Smooth muscle cell (in vitro differentiated cells): ENCODE data around the gene CFHR3. TPM values are rescaled to one million over a fixed set of nuclear protein-coding genes. Genes with fewer than 3 reads are reported as not detected.

Source experiments
- DNase-seq: peaks from one replicate; lab custom pipeline; 2025; ENCODE audit not compliant: unreplicated experiment; lab: John Stamatoyannopoulos, UW
- H2AFZ ChIP-seq: fragments of 200-600 bp; sonication (generic); 2 replicates; pipeline ENCODE4 v1.6.0; 2016; ENCODE audit warnings: antibody characterized with exemption, low read depth, mild to moderate bottlenecking
- H3F3A ChIP-seq: fragments of 200-600 bp; sonication (generic); 2 replicates; pipeline ENCODE4 v1.6.0; 2017; ENCODE audit warnings: antibody characterized with exemption, low read depth
- H3K27ac ChIP-seq: fragments of 200-600 bp; sonication (generic); 2 replicates; pipeline ENCODE4 v1.5.1; 2016; ENCODE audit warnings: low read depth, mild to moderate bottlenecking
- H3K27me3 ChIP-seq: fragments of 200-600 bp; sonication (generic); 2 replicates; pipeline ENCODE4 v1.6.1; 2016; ENCODE audit warnings: low read depth, mild to moderate bottlenecking
- H3K36me3 ChIP-seq: fragments of 200-600 bp; sonication (generic); 2 replicates; pipeline ENCODE4 v1.5.1; 2016; ENCODE audit warnings: low read depth
- H3K4me1 ChIP-seq: fragments of 200-600 bp; sonication (generic); 2 replicates; pipeline ENCODE4 v1.5.1; 2016; ENCODE audit warnings: low read depth
- H3K4me2 ChIP-seq: fragments of 200-600 bp; sonication (generic); 2 replicates; pipeline ENCODE4 v1.6.0; 2016; ENCODE audit warnings: mild to moderate bottlenecking
- H3K4me3 ChIP-seq: fragments of 200-600 bp; sonication (generic); 2 replicates; pipeline ENCODE4 v1.5.1; 2016; ENCODE audit warnings: mild to moderate bottlenecking
- H3K79me2 ChIP-seq: fragments of 200-600 bp; sonication (generic); 2 replicates; pipeline ENCODE4 v1.6.0; 2016; ENCODE audit warnings: low read depth, mild to moderate bottlenecking
- H3K9ac ChIP-seq: fragments of 200-600 bp; sonication (generic); 2 replicates; pipeline ENCODE4 v1.6.0; 2016; ENCODE audit warnings: low read depth
- H3K9me3 ChIP-seq: fragments of 200-600 bp; sonication (generic); replicated peaks from 2 replicates; pipeline ENCODE4 v1.5.1; 2016; ENCODE audit warnings: low read depth
- H4K20me1 ChIP-seq: fragments of 200-600 bp; sonication (generic); 2 replicates; pipeline ENCODE4 v1.6.0; 2016; ENCODE audit warnings: low read depth
- WGBS: methylation state at CpG from one replicate; pipeline ENCODE4 v1.1.7; 2016; ENCODE audit warnings: low lambda C conversion rate; 5-methylcytosine and 5-hydroxymethylcytosine counted together
- polyA plus RNA-seq: library from polyadenylated mRNA; unstranded; fragments of >200 nt; fragmentation: Nextera tagmentation; extraction: Ambion mirVana; gene quantifications from 2 replicates; pipeline ENCODE4 v1.2.1, GENCODE V29; 2016
- total RNA-seq: library from RNA; depleted of rRNA; stranded (reverse); fragments of >200 nt; gene quantifications from 2 replicates; pipeline ENCODE4 v1.2.3, GENCODE V29; 2014
- TF ChIP-seq, protein P1 (sequence below): fragments of 200-600 bp; sonication (generic); IDR thresholded peaks from 2 replicates; pipeline ENCODE4 v1.5.1; 2017; ENCODE audit warnings: borderline replicate concordance, mild to moderate bottlenecking, antibody characterized with exemption; ENCODE audit not compliant: insufficient read depth, poor library complexity, severe bottlenecking

Gene CFHR3
- total RNA-seq (0.18 and 0.72 TPM in 2 replicates), polyA plus RNA-seq (0.34 TPM in 1 of 2 replicates, not detected in the other)

DNA sequence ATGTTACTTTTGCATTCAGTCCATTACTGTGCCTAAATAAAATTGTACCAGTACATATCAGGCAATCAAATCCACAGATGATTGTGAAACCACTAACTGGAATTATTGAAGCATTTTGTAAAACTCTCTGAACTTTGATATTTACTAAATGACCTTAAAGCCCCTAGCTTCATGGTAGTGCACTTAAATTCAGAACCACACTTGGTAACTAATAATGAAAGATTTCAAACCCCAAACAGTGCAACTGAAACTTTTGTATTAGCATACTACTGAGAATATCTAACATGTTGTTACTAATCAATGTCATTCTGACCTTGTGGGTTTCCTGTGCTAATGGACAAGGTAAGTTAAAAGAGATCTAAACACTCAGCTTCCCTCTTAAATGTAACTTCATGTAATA lies at the start of gene CFHR3:
TSS of gene CFHR3 (plus strand) at position 238 of the 400 bp plus-strand sequence. CDS start at position 285, 47 bp downstream.
- H3K79me2 ChIP-seq, result no peaks in the 10 kb centered on the region
- H3K27ac ChIP-seq, result no peak within 1 kb of the TSS
- no peak within 1 kb of the TSS for H3K4me3 ChIP-seq
- no peaks in the 10 kb centered on the region for H3K9me3 ChIP-seq
- H2AFZ ChIP-seq, result no peak within 1 kb of the TSS
- no peaks in the 10 kb centered on the region for H3K36me3 ChIP-seq
- no peak for DNase-seq
- H4K20me1 ChIP-seq, result no peaks in the 10 kb centered on the region
- no peaks in the 10 kb centered on the region for H3K27me3 ChIP-seq
- TF ChIP-seq, protein P1, sequence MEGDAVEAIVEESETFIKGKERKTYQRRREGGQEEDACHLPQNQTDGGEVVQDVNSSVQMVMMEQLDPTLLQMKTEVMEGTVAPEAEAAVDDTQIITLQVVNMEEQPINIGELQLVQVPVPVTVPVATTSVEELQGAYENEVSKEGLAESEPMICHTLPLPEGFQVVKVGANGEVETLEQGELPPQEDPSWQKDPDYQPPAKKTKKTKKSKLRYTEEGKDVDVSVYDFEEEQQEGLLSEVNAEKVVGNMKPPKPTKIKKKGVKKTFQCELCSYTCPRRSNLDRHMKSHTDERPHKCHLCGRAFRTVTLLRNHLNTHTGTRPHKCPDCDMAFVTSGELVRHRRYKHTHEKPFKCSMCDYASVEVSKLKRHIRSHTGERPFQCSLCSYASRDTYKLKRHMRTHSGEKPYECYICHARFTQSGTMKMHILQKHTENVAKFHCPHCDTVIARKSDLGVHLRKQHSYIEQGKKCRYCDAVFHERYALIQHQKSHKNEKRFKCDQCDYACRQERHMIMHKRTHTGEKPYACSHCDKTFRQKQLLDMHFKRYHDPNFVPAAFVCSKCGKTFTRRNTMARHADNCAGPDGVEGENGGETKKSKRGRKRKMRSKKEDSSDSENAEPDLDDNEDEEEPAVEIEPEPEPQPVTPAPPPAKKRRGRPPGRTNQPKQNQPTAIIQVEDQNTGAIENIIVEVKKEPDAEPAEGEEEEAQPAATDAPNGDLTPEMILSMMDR, result no peak
- H3F3A ChIP-seq, result no peaks in the 10 kb centered on the region
- no peak within 1 kb of the TSS for H3K9ac ChIP-seq
- no peak within 1 kb of the TSS for H3K4me2 ChIP-seq
- H3K4me1 ChIP-seq, result no peaks in the 10 kb centered on the region

DNA sequence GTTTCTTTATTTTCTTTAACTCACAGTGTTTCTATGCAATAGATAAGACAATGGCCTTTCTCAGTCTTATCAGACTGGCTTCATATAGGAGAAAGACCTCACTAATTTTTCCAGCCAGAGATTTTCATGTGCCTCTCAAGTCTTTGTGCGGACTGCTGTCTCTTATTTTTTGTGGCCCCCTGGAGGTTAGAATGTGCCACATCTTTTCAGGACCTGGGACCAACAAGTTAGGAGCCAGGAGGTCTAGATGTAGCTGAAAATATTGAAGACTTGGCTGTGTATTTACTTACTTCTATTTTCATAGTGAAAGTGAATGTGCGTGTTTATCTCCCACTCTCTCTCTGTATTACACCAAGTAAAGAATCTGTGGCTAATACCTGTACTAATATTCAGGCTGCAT lies 42.1 kb upstream of the CFHR3 start:
- no peaks in the 10 kb centered on the region for H3K79me2 ChIP-seq
- no peak overlapping the region for H3K9ac ChIP-seq
- no peak overlapping the region for H3K27ac ChIP-seq
- no peak overlapping the region for H3K4me3 ChIP-seq
- H3K4me2 ChIP-seq, result no peak overlapping the region
- H2AFZ ChIP-seq, result no peak overlapping the region
- no peaks in the 10 kb centered on the region for H4K20me1 ChIP-seq
- H3F3A ChIP-seq, result no peaks in the 10 kb centered on the region
- no peaks in the 10 kb centered on the region for H3K27me3 ChIP-seq
- no peaks in the 10 kb centered on the region for H3K4me1 ChIP-seq
- H3K9me3 ChIP-seq, result no peaks in the 10 kb centered on the region
- DNase-seq, result no peak
- WGBS, result 98% methylated on average over 2 of the region's 2 CpGs
- TF ChIP-seq, protein P1, result no peak
- no peaks in the 10 kb centered on the region for H3K36me3 ChIP-seq

GRCh38 chr1:196733091-196733970 lies 41.3 kb upstream of the CFHR3 start:
- Histone ChIP-seq H3K4me3 (no peak overlapping the region), H4K20me1 (no peaks in the 10 kb centered on the region), H3K79me2 (no peaks in the 10 kb centered on the region), H3K27me3 (no peaks in the 10 kb centered on the region), H3K4me2 (no peak overlapping the region), H3K36me3 (peaks cover 3% of the 10 kb centered on the region), H3K9me3 (no peaks in the 10 kb centered on the region), H3K27ac (no peak overlapping the region), H3F3A (no peaks in the 10 kb centered on the region), H2AFZ (no peak overlapping the region), H3K4me1 (no peaks in the 10 kb centered on the region), H3K9ac (no peak overlapping the region)
- no peak for DNase-seq
- TF ChIP-seq, protein P1, result no peak
- 90% methylated on average over 11 of the region's 11 CpGs for WGBS

GRCh38 chr1:196734006-196734405 lies 40.6 kb upstream of the CFHR3 start:
- H3K79me2 ChIP-seq, result no peaks in the 10 kb centered on the region
- H3K4me1 ChIP-seq, result no peaks in the 10 kb centered on the region
- no peaks in the 10 kb centered on the region for H4K20me1 ChIP-seq
- H2AFZ ChIP-seq, result no peak overlapping the region
- H3K27ac ChIP-seq, result no peak overlapping the region
- H3K9ac ChIP-seq, result no peak overlapping the region
- TF ChIP-seq, protein P1, result no peak
- no peak overlapping the region for H3K4me3 ChIP-seq
- no peaks in the 10 kb centered on the region for H3F3A ChIP-seq
- no peak for DNase-seq
- no peaks in the 10 kb centered on the region for H3K27me3 ChIP-seq
- no peak overlapping the region for H3K4me2 ChIP-seq
- no peaks in the 10 kb centered on the region for H3K9me3 ChIP-seq
- peaks cover 8% of the 10 kb centered on the region for H3K36me3 ChIP-seq
